ENCODE results near the gene PAH. TPM values are rescaled to one million over a fixed set of nuclear protein-coding genes. Genes with fewer than 3 reads are reported as not detected.

PAH gene
- total and polyA plus RNA-seq, 2 donors (not counting 3 experiments of a cell fraction or from before 2014, with no cell fraction given): not detected

DNA sequence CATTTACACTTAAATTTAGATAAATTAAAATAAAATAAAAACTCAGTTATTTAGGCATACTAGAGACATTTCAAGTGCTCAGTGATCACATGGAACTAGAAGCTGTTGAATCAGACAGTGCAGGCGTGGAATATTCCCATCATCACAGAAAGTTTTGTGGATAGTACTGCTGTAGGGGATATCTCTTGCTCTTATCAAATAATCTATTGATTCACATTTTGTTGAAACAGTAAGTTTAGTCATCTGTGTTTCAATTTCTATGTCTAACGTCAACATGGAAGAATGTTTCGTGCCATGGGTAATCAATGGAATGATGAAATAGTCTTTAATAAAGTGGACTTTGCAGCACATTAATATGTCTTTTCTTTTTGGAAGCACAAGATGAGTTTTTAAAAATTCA lies 108.6 kb downstream of the PAH start:
- Histone ChIP-seq H4K20me1 (replicated peaks; ENCODE audit: control insufficient read depth, extremely low read depth, insufficient read depth, low read length) (no peaks in the 10 kb centered on the region), H3K36me3 (ENCODE audit: control insufficient read depth in 2 of 2, extremely low read depth in 1 of 2, insufficient read depth in 2 of 2, low read length in 2 of 2) (no peaks in the 10 kb centered on the region), H3K4me3 (replicated peaks in 1 of 3; ENCODE audit: insufficient read depth in 1 of 3, low read depth in 1 of 3, low read length in 3 of 3) (no peak overlapping the region), H3K79me2 (ENCODE audit: control insufficient read depth, insufficient read depth, low read length) (no peaks in the 10 kb centered on the region), H3K27ac (ENCODE audit: insufficient read depth, low read depth, low read length) (no peak overlapping the region), H2AFZ (ENCODE audit: low read depth, low read length) (no peak overlapping the region), H3K9me3 (replicated peaks; ENCODE audit: control insufficient read depth, insufficient read depth, low read length) (no peaks in the 10 kb centered on the region), H3K4me1 (ENCODE audit: control insufficient read depth, extremely low read depth, insufficient read depth, low read length) (no peaks in the 10 kb centered on the region), H3K27me3 (ENCODE audit: control insufficient read depth in 2 of 2, insufficient read depth in 2 of 2, low read length in 2 of 2) (no peaks in the 10 kb centered on the region), H3K9ac (replicated peaks; ENCODE audit: extremely low read depth, insufficient read depth, low read length) (no peak overlapping the region), H3K9me1 (replicated peaks; ENCODE audit: control insufficient read depth, extremely low read depth, insufficient read depth, low read length) (no peaks in the 10 kb centered on the region), H3K4me2 (ENCODE audit: insufficient read depth, low read length) (no peak overlapping the region)
- FAIRE-seq: no peak
- intact Hi-C loops (cut with micrococcal nuclease) (no loop called here), dilution Hi-C loops (cut with MboI; ENCODE audit: extremely low pct_ligation_motif_present, low sequenced_read_pairs) (no loop called here)
- no TSS peak for BruUV-seq (replicated peaks)
- ChIA-PET POLR2A (no interaction called here), CTCF (no interaction called here)
- DNase-seq (ENCODE audit: low read depth, low spot score): no peak
- TF ChIP-seq MYC (IDR thresholded peaks at IDR 0.05; ENCODE audit: low read depth, low read length) (no peak), FOS (IDR thresholded peaks at IDR 0.05; ENCODE audit: borderline replicate concordance, insufficient read depth, low read length) (no peak), EZH2 (IDR thresholded peaks at IDR 0.05; ENCODE audit: borderline replicate concordance, low read depth, low read length, severe bottlenecking) (no peak), POLR2A (IDR thresholded peaks at IDR 0.05; ENCODE audit: low read depth, low read length) (no peak), JUN (IDR thresholded peaks at IDR 0.05; ENCODE audit: borderline replicate concordance, insufficient read depth, insufficient read length, low read depth) (no peak), GATA2 (IDR thresholded peaks at IDR 0.05; ENCODE audit: insufficient read depth, insufficient read length, low read depth, low read length) (no peak), POLR2AphosphoS5 (IDR thresholded peaks at IDR 0.05; ENCODE audit: insufficient read depth, low read depth, low read length) (no peak)
- TF ChIP-seq, protein P1, sequence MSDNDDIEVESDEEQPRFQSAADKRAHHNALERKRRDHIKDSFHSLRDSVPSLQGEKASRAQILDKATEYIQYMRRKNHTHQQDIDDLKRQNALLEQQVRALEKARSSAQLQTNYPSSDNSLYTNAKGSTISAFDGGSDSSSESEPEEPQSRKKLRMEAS (IDR thresholded peaks at IDR 0.05; ENCODE audit: insufficient read depth, insufficient read length): no peak
- TF ChIP-seq, protein P2, sequence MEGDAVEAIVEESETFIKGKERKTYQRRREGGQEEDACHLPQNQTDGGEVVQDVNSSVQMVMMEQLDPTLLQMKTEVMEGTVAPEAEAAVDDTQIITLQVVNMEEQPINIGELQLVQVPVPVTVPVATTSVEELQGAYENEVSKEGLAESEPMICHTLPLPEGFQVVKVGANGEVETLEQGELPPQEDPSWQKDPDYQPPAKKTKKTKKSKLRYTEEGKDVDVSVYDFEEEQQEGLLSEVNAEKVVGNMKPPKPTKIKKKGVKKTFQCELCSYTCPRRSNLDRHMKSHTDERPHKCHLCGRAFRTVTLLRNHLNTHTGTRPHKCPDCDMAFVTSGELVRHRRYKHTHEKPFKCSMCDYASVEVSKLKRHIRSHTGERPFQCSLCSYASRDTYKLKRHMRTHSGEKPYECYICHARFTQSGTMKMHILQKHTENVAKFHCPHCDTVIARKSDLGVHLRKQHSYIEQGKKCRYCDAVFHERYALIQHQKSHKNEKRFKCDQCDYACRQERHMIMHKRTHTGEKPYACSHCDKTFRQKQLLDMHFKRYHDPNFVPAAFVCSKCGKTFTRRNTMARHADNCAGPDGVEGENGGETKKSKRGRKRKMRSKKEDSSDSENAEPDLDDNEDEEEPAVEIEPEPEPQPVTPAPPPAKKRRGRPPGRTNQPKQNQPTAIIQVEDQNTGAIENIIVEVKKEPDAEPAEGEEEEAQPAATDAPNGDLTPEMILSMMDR (IDR thresholded peaks at IDR 0.05; ENCODE audit: extremely low read depth in 1 of 2, insufficient read depth in 1 of 2, low read depth in 1 of 2, low read length in 2 of 2): no peak

All from endothelial cell of umbilical vein (primary cell).